Measurements from ENCODE around the gene SH3RF3.

GRCh38 chr2:109352898-109353689 lies 224.1 kb downstream of the SH3RF3 start:
- TF ChIP-seq POLR2AphosphoS5 (IDR thresholded peaks at IDR 0.05; ENCODE audit: low read depth, low read length) = no peak
- no peak for TF ChIP-seq CTCF (IDR thresholded peaks at IDR 0.05)
- TF ChIP-seq RFX5 (IDR thresholded peaks at IDR 0.05; ENCODE audit: low read length) = no peak
- no peak for TF ChIP-seq EP300 (IDR thresholded peaks at IDR 0.05; ENCODE audit: borderline replicate concordance in 1 of 2, low read depth in 1 of 2, low read length in 1 of 2)
- TF ChIP-seq FOXJ3 (CRISPR knock-in tag; IDR thresholded peaks at IDR 0.05) = no peak
- no peak for TF ChIP-seq GATA2 (CRISPR knock-in tag; IDR thresholded peaks at IDR 0.05)
- TF ChIP-seq REST (IDR thresholded peaks at IDR 0.05; ENCODE audit: low read depth, low read length) = no peak
- TF ChIP-seq EZH2phosphoT487 (IDR thresholded peaks at IDR 0.05; ENCODE audit: borderline replicate concordance, low read depth) = no peak

Measured in SK-N-SH (cell line).